LHCN-M2 (cell line): ENCODE measurements around the gene KCNQ1. TPM values are rescaled to one million over a fixed set of nuclear protein-coding genes. Genes with fewer than 3 reads are reported as not detected.

Source experiments
- DNase-seq: peaks from one replicate; pipeline ENCODE4 v3.0.0-alpha.2; 2012; ENCODE audit warnings: low read depth
- total RNA-seq: library from RNA; depleted of rRNA; stranded (reverse); fragments of >200 nt; gene quantifications from 2 replicates; pipeline ENCODE4 v1.2.3, GENCODE V29; 2014

KCNQ1 gene
- total RNA-seq, 1 experiment from 2014 or later = not detected

DNA sequence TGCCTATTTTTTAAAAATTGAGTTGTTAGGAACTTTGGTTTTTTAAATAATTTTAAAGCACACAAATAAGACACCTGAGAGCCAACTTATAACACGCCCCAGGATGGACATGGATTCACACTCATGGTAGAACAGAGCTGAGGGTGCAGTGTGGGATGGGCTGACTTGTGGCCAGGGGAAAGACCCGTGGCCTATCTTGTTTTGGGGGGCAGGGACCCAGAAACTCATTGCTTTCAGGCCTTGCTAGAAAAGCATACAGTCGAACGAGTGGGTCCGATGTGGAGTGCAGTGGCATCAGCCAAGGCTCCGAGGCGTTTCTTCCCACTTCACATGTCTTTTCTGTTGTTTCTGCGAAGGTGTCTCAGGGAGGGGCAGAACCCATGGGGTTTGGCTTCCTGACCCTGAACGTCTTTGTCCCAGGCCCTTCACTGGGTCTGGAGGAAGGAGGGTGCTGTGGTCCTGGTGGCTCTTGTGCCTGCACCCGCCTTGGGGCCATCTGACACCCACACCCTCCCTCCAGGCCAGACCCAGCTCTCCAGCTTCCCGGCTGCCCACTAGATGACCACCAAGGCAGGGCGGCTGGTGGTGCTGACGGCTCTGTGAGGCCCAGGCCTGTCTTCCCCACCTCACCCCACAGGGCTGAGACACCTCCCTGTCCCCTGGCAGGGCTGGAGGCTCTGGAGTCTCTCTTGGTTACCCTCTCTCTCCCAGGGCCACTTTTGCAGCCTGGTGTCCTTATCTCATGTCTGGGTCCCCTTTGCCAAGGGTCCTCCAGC lies 120.8 kb downstream of the KCNQ1 start:
- DNase-seq = no peak

DNA sequence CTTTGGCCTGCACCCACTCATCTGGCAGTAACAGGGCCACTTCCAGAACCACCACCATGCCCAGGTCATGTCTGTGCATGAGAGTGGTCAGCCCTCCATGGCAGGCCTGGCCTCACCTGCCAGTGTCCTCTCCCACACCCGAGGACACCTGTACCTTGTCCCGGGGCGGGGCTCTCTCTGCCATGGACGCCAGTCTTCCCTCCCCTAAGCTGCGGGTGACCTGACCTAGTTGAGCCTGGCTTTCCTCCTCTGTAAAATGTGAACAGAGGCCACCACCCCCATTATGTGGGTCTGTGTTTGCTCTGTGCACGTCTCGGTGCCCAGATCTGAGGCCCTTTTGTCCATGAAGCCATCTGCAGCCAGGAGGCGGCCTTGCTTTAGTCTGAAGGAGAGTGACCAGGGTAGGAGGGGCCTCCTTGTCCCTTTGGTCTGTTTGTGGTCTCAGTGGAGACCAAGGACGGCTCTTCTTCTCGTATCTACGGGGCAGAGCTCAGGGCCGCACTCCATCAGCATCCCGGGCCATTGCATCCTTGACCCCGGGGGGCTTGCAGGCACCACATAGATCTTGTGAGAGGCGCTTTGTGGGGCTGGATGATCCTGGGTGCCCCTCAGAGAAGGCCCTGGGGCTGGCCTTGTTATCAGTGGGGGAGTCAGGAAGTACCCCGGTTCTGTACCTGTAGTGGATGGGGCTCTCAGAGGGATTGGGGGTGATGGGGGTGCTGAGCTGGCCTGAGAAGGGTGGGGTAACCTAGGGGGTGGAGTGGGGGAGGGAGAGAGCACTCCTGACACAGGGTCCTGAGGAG lies 121.6 kb downstream of the KCNQ1 start:
- no peak for DNase-seq

DNA sequence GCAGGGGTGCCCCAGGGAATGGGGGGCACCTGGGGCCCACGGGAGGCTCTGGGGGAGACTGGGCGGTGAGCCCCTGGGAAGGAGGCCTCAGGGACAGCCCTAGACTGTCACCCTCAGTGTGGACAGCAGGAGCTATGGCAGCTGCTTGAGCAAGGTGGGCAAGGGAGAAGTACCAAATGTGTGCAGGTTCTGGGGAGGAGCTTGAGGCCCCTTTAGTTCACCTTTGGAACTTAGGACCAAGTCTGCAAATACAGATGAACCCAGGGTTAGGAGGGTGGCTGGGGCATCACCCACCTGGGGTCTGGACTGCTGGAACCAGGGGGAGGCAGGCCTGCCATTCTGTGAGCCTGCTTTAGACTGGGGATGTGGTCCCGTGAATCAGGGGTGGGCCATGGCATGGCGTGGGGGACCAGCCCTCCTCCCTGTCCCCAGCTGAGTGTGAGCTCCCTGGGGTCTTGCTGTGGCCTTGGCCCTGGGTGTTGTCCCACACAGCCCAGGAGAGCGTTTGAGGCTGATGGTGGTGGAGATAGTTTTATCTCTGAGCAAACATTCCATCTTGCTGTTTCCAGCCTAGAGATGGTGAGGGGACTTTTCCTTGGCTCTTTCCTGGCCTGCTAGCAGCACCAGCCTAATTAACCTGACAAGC lies 122.3 kb downstream of the KCNQ1 start:
- no peak for DNase-seq

DNA sequence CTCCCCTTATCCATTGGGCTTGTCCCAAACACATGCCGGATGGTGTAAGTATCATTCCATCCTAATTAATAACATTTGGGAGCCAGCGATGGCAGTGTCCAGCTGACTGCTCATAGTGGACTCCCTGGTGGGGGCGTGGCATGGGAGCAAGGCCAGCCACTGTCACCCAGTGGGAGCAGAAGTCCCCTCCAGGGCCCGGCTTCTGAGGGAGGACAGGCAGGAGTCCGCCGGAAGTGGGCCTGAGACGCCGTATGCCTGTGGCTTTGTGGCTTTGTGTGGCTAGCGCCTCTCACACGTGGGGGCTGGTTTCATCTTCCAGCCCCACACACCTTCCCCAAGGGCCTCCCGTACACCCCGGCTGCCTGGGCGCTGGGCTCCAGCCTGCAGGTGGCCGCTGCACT lies 124.5 kb downstream of the KCNQ1 start:
- DNase-seq = no peak

DNA sequence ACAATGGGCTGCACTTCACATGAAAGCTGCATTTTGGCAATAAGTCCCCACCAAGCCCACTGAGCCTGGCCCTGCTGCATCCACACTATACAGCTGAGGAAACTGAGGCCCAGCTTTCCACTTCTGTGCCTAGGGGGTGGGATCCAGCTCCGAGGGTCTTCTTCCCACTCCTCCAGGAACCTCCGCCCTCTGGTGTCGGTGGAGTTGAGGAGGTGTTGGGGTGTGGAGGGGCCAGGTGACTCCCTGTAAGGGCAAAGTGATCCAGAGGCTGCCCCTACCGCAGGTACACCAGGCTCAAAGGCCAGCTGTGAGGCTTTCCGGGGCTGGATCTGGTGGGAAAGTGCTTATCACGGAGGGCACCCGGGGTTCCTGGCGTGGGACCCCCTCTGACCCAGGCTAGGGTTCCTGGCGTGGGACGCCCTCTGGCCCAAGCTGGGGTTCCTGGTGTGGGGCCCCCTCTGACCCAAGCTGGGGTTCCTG lies 125.0 kb downstream of the KCNQ1 start:
- DNase-seq = no peak

DNA sequence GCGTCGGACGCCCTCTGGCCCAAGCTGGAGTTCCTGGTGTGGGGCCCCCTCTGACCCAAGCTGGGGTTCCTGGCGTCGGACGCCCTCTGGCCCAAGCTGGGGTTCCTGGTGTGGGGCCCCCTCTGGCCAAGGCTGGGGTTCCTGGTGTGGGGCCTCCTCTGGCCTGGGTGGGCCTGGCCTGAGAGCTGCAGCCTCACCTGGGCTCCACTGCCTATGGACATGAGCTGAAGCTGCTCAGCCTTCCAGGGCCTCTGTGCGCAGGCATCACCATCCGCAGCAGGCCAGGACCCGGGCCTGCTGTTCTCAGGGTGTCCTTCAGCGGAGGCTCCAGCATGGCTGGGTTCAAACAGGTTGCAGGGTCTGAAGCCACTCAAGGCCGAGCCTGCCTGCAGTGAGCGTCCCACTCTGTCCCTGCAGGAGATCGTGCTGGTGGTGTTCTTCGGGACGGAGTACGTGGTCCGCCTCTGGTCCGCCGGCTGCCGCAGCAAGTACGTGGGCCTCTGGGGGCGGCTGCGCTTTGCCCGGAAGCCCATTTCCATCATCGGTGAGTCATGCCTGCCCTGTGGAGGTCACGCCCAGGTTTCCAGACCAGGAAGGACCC lies 125.5 kb downstream of the KCNQ1 start:
- DNase-seq = no peak

DNA sequence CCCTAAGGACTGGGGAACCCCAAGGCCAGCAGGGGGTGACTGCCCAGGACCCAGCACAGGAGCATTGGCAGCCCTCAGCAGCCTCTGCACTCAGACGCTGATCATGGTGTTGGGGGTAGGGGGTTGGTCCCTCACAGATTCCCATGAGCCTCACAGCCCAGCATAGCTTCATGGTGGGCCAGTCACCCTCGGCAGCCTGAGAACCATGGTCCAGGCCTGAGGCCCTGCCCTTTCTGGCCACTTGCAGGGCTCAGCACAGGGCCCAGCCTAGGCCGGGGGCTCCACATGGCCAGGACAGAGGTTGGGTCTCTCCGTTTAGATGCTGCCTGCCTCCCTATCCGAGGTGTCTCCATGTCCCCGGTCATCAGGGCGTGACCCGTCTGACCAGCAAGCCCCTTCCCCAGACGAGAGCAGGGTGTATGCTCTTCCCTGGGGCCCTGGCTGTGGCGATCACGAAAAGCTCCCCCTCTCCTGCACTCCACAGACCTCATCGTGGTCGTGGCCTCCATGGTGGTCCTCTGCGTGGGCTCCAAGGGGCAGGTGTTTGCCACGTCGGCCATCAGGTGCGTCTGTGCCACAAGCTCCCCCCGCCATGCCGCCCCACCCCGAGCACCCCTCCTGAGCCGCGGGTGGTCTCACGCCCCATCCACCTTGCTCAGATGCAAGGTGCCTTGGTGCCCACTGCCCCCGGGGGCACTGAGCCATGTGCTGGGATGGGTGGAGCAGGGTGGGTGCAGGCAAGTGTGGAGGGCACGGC lies 126.2 kb downstream of the KCNQ1 start:
- no peak for DNase-seq

DNA sequence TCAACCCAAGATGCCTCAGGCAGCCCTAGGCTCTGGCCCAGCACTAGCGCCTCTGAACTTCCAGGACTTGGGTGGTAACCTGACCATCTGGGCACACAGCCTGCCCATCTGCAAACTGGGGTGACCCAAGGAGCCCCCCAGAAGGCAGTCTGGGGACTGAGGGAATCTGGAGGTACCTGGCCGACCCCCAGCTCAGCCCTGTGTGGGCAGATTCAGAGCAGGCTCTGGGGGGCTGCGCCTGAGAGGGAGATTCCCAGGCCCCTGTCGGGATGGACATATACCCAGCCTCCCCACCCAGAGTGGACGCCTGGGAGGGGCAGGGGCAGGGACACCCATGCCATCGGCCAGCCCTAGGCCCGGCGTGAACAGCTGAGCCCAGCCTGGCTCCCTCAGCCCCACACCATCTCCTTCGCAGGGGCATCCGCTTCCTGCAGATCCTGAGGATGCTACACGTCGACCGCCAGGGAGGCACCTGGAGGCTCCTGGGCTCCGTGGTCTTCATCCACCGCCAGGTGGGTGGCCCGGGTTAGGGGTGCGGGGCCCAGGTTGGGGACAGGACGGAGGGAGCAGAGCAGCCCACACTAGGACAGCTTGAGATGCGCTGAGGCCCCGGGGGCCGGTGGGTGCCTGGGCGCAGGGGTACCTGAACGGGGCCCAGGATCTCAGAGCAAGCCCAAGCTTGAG lies 126.9 kb downstream of the KCNQ1 start:
- DNase-seq = no peak

DNA sequence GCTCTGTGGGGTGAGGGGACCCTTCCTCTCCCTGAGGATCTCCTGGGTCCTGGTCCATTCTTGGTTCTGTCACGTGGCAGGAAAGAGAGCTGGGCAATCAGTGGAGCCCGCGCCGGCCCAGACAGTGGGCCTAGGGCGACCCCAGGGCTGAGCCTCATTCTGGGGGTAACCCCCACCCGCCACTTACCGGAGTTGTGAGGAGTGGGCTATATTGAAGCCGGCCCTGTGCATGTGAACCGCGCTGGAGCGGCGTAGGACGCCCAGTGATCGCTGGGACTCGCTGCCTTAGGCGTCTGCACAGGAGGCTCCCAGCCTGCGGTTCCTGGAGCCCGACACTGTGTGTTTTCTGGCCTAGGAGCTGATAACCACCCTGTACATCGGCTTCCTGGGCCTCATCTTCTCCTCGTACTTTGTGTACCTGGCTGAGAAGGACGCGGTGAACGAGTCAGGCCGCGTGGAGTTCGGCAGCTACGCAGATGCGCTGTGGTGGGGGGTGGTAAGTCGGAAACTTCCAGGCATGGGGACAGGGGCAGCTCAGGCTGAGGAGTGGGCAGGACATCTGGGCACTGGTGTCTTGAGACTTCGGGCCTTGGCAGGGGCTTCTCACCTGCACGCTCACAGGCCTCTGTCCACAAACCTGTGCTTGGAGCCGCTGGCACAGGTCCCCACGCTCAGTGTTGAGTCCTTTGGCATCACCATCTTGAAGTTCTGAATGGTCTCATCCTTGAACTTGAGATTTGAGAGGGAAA lies 127.9 kb downstream of the KCNQ1 start:
- no peak for DNase-seq

DNA sequence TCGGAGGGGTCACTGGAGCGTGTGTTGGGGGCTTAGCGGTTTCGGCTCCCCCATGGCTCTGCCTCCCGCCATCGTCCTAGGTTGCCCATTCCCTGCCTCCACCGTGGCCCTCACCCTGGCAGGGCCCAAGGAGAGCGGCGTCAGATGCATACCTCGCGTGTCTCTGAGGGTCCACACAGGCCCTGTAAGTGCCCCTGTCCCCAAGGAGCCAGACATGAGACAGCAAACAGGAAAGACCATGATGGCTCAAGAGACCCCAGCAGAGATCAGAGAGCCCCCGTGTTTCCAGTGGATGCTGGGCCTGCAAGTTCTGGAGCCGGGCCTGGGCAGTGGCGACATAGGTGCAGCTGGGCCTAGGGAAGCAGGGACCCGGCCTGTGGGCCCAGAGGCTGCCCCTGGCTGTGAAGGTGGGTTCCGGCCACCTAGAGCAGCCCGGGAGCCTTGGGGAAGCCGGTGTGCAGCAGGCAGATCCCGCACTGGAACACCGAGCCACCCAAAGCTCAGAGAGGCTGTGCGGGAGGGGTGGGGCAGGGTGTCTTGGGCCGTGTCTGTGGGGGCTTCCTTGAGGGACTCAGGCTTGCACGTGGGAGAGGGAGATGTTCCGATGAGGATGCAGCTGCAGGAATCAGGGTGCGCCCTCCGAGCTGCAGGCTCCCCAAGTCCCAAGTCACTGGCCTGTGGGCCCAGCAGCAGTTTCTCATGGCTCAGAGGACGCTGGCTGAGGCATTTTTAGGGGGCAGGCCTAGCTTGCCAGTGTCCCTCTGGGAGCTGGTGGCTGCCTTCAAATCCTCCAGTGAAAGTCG lies 128.6 kb downstream of the KCNQ1 start:
- DNase-seq = no peak

DNA sequence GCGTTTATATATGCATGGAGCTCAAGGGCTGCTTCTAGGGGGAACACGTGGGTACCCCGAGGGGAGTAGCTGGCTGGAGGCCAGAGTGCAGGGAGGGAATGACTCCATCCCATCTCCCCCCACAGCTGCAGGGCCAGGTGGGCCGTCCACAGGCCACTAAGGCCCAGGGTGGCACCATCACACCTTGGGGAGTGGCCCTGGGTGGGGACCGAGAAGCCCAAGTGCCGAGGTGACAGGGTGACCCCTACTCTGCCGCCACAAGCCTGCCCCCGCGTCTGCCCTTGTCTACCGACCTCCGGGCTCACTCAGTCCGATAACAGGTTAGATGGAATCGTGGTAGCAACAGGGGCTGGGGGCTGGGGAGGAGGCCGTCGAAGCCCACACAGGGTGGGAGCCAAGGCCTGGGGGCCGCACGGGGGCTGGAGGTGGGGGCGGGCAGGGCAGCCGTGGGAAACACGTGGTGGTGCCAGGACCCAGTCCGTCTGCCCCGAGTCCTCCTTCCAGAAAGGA lies 129.3 kb downstream of the KCNQ1 start:
- no peak for DNase-seq

DNA sequence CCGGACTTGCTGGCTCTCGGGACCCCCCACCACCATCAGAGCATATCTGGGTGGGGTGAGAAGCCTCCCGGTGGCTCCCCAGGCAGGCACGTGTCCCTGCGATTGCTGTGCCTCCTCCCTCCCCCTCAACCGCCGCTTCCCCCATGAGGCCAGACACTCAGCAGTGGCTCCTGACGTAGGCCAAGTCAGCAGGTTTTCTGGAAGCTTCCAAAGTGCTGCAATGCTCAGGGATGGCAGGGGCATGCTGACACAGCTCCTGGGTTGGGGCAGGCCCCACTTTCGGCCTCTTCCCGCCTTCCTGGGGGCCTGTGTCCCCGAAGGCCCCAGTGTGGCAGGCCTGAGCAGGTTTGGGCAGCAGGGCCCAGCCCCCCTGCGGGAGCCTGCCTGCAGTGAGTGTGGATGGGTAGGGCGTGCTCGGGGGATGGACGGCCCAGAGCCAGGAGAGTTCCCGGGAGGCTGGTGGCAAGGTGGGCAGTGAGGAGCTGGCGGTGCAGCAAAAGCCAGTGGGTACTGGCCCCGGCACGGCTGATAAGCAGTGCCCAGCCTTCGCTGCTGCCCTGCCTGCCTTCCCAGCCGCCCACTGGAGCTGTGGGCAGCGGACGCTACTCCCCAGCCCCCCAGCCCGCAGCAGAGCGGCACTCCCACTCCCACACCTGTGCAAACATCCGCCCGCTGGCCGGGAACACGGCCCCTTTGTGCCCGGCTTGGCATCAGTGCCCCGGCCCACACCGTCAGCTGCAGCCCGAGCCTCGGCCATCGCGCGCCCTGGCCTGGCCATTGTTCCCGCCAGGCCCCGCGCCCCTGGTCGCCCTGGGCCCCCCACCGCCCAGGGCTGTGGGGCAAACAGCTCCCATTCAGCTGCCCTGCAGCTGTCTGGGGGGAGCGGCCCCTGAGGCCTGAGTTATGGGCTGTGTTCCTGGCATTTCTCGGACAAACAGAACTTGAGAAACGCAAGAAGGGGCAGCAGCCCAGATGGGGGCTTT lies 130.0 kb downstream of the KCNQ1 start:
- DNase-seq = no peak

DNA sequence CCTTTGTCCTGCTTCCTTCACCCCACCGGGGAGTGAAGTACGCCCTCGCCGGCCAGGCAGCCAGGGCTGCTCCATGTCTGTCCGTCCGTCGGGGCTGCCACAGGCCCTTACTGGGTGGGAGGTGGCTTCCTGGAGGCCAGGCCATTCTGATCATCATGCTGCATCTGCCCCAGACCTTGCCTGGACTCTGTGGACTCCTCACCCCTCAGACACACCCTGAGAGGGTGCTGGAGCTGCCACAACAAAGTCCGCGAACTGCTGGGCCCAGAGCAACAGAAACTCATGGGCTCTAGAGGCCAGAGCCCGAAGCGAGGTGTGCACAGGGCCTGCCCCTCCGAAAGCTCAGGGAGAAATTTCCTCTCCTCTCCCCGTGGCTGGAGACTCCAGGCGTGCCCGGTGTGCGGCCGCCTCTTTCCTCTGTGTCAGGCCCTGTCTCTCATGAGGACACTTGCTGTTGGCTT lies 130.8 kb downstream of the KCNQ1 start:
- no peak for DNase-seq

DNA sequence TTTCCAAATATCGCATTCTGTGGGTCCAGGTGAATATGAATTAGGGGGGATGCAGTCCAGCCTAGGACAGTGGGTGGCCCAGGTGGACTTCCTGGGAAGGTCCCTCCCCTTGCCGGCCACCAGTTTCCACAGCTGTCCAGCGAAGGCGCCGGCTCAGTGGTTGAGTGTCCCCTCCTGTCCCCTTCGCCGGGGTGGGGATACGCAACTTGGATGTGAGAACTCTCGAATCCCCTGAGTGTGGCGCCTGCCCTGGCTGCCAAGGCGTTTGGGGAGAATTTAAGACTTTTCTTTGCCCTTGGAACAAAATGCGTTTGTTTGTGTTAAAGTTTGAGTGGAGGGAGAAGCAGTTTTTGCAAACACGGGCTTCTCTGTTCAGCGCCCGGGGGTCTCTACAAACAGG lies 131.3 kb downstream of the KCNQ1 start:
- DNase-seq = no peak

DNA sequence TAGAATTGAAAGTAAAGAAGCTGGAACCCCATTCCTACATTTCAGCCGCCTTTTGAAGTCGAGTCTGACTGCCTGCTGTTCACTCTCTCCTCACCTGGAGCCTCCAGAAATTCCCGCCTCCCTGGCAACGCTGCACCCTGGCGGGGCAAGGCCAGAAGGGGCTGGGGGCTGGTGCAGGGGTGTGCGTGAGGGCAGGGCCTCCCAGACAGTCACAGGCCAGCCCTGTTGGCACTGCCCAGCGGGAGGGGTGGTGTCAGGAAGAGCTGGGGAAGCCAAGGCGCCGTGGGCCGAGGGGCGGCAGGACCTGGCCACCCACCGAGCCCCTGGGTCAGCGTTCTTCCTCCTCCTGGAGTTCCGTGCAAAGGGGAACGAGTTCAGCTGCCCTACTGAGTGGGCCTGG lies 131.7 kb downstream of the KCNQ1 start:
- DNase-seq = no peak

DNA sequence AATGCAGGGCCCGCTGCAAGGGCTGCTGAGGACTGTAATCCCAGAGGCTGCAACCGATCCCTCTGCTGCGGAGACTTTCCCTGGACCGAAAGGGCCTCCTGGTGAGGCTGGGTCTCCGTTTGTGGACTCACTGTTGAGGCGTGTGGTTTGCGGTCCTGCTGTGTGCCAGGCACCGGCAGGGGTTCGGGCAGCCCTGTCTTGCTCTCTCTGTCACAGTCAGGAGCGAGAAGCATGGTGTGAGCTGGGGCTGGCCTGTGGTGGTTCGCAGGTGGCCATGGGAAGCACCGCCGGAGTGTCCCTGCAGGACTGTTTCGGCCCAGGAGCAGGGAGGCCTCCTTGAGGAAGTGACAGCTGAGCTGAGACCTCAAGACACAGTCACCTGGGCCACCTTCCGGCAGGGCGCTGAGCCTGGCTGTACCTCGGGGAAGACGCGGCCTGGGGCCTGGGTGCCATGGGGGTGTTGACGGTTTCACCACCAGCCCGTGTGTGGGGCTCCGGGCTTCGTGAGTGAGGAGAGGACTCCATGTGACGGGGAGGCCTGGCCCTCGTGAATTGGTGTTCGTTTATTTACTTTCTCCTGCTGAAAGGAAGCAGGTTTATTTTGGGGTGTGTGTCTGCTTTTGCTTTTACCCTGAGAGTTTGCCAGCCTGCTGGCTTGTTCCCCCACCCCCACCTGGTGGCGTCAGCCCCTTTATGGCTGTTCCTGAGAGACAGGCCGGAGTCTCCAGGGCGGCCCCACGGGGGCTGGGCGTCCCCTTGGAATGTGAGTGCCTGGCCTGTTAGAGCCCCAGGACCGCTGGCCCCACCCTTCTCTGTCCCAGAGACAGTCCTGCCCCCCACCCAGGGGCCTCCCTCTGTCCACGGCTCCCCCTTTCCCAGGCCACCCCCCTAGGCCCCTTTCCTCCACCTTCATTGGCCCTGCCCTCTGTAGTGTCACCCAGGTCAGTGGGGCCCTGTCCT lies 132.5 kb downstream of the KCNQ1 start:
- no peak for DNase-seq
